Ascending aorta (tissue), 2 donors: Measurements from ENCODE around the gene APC2. TPM values are rescaled to one million over a fixed set of nuclear protein-coding genes. Genes with fewer than 3 reads are reported as not detected.
A peak's percentile ranks its signal among the peaks of the same experiment; 100 is the strongest.

Source experiments
- DNase-seq, 2 donors: peaks; one replicate each; pipeline ENCODE4 v3.0.0-alpha.2; 2019; ENCODE audit warnings: low spot score in 2 of 2
- H3K27ac ChIP-seq, 2 donors: fragments of 200-600 bp; sonication (generic); one replicate each; pipeline ENCODE4 v1.5.1; 2016 to 2017; ENCODE audit warnings: mild to moderate bottlenecking in 1 of 2
- H3K27me3 ChIP-seq: fragments of 200-600 bp; sonication (generic); one replicate; pipeline ENCODE4 v1.5.1; 2017
- H3K36me3 ChIP-seq, 2 donors: fragments of 200-600 bp; sonication (generic); one replicate each; pipeline ENCODE4 v1.5.1; 2016
- H3K4me1 ChIP-seq, 2 donors: fragments of 200-600 bp; sonication (generic); one replicate each; pipeline ENCODE4 v1.5.1; 2016 to 2017; ENCODE audit warnings: mild to moderate bottlenecking in 1 of 2
- H3K4me3 ChIP-seq, 2 donors: fragments of 200-600 bp; sonication (generic); one replicate each; pipeline ENCODE4 v1.5.1; 2016 to 2017; ENCODE audit warnings: mild to moderate bottlenecking in 1 of 2
- H3K9me3 ChIP-seq, 2 donors: fragments of 200-600 bp; sonication (generic); one replicate each; pipeline ENCODE4 v1.5.1; 2016
- CTCF ChIP-seq, 3 experiments: fragments of 200-600 bp in 2 of 3; fragments of 450-650 bp in 1 of 3; sonication (generic) in 2 of 3; IDR thresholded peaks; one replicate each; pipeline ENCODE4 v1.5.1; 2016 to 2019; ENCODE audit warnings: antibody characterized with exemption in 3 of 3, mild to moderate bottlenecking in 1 of 3, moderate library complexity in 1 of 3
- intact Hi-C: fragments of 100-400 bp; cut with DNase I; formaldehyde crosslinking; loops from one replicate; pipeline ENCODE4 v1.15.1; 2023
- total RNA-seq: library from RNA; depleted of rRNA; stranded (reverse); fragments of >200 nt; gene quantifications from one replicate; pipeline ENCODE4 v1.1.0, GENCODE V29; 2016

Gene APC2
- total RNA-seq, 1 donor from 2014 or later: not detected

GRCh38 chr19:1465191-1466016 lies 15.5 kb downstream of the APC2 start:
- peak in 2 of 3 experiments; percentile 6 to 22 for TF ChIP-seq CTCF (IDR thresholded peaks at IDR 0.05)
- Histone ChIP-seq H3K36me3 (peaks cover 0 to 9% of the 10 kb centered on the region in 2 donors), H3K27me3 (peaks cover 37% of the 10 kb centered on the region), H3K4me3 (no peak overlapping the region), H3K4me1 (peaks cover 26 to 27% of the 10 kb centered on the region in 2 donors), H3K27ac (no peak overlapping the region), H3K9me3 (no peaks in the 10 kb centered on the region)
- no peak for DNase-seq
- intact Hi-C loops: no loop called here

- H3K27ac ChIP-seq: no peak overlapping the region
- no peak for DNase-seq
- no peak overlapping the region for H3K4me3 ChIP-seq
- H3K9me3 ChIP-seq: no peaks in the 10 kb centered on the region
- intact Hi-C loops: no loop called here
- no peak for TF ChIP-seq CTCF (IDR thresholded peaks at IDR 0.05)
- H3K4me1 ChIP-seq: peaks cover 33% of the 10 kb centered on the region in 2 donors
- peaks cover 43% of the 10 kb centered on the region for H3K27me3 ChIP-seq
- peaks cover 0 to 3% of the 10 kb centered on the region in 2 donors for H3K36me3 ChIP-seq
These were observed 16.1 kb downstream of the APC2 start for GRCh38 chr19:1466018-1466460.

DNA sequence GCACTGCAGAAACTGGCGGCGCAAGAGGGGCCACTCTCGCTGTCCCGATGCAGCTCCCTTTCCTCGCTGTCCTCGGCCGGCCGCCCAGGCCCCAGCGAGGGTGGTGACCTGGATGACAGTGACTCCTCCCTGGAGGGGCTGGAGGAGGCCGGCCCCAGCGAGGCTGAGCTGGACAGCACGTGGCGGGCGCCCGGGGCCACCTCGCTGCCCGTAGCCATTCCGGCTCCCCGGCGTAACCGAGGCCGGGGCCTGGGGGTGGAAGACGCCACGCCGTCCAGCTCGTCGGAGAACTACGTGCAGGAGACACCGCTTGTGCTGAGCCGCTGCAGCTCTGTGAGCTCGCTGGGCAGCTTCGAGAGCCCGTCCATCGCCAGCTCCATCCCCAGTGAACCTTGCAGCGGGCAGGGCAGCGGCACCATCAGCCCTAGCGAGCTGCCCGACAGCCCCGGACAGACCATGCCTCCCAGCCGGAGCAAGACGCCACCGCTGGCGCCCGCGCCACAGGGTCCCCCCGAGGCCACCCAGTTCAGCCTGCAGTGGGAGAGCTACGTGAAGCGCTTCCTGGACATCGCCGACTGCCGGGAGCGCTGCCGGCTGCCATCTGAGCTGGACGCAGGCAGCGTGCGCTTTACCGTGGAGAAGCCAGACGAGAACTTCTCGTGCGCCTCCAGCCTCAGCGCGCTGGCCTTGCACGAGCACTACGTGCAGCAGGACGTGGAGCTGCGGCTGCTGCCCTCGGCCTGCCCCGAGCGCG lies 16.7 kb downstream of the APC2 start:
- intact Hi-C loops: no loop called here
- TF ChIP-seq CTCF (IDR thresholded peaks at IDR 0.05): no peak
- Histone ChIP-seq H3K4me3 (no peak overlapping the region), H3K36me3 (no peaks in the 10 kb centered on the region), H3K9me3 (no peaks in the 10 kb centered on the region), H3K27me3 (peaks cover 49% of the 10 kb centered on the region), H3K27ac (no peak overlapping the region), H3K4me1 (peaks cover 36 to 37% of the 10 kb centered on the region in 2 donors)
- DNase-seq: no peak

DNA sequence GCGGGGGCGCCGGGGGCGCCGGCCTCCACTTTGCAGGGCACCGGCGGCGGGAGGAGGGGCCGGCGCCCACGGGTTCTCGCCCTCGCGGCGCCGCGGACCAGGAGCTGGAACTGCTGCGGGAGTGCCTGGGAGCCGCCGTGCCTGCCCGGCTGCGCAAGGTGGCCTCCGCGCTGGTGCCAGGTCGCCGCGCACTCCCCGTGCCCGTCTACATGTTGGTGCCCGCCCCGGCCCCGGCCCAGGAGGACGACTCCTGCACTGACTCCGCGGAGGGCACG lies 17.2 kb downstream of the APC2 start:
- TF ChIP-seq CTCF (IDR thresholded peaks at IDR 0.05): no peak

GRCh38 chr19:1467490-1468273 lies 17.8 kb downstream of the APC2 start:
- Histone ChIP-seq H3K9me3 (no peaks in the 10 kb centered on the region), H3K27ac (no peak overlapping the region), H3K4me3 (peak overlapping the region; percentile 23 to 63), H3K27me3 (peaks cover 59% of the 10 kb centered on the region), H3K4me1 (peaks cover 37 to 41% of the 10 kb centered on the region in 2 donors), H3K36me3 (no peaks in the 10 kb centered on the region)
- intact Hi-C loops: no loop called here
- DNase-seq: no peak
- no peak for TF ChIP-seq CTCF (IDR thresholded peaks at IDR 0.05)

More for the DNA sequence above, 17.2 kb downstream of the APC2 start:
- intact Hi-C loops: no loop called here
- Histone ChIP-seq H3K4me1 (peaks cover 37 to 41% of the 10 kb centered on the region in 2 donors), H3K36me3 (no peaks in the 10 kb centered on the region), H3K4me3 (no peak overlapping the region), H3K27ac (no peak overlapping the region), H3K27me3 (peaks cover 54% of the 10 kb centered on the region), H3K9me3 (no peaks in the 10 kb centered on the region)
- DNase-seq: no peak
